Stimulated activated CD8-positive, alpha-beta memory T cell treated with anti-CD3 and anti-CD28 coated beads, Interleukin-7, amount 100 ng/mL, for 1 hour (primary cell): ENCODE data around the gene CALD1.

ENCODE experiments used
- DNase-seq, 2 donors: peaks; one replicate each; pipeline ENCODE4 v3.0.0-alpha.2; 2020; ENCODE audit warnings: low read depth in 2 of 2

CALD1 gene

DNA sequence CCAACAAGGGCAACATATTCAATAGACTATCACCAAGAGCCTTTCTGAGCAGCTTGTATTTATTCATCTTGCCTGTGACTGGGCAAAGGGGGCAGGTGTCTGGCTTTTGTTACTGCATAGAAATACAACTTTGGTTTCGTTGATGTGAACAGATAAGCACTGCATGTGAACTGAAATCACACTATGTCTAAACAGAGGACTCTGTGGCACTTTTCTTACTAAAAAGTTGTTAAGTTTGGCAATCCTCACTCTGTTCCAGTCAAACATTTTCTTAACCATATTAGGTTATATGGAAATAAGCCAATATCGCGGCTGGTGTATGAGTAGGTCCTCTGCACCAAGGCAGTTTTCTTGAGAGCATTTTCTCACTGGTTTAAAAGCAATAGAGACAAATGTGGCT is 48.5 kb downstream of the CALD1 start:
- DNase-seq = no peak

DNA sequence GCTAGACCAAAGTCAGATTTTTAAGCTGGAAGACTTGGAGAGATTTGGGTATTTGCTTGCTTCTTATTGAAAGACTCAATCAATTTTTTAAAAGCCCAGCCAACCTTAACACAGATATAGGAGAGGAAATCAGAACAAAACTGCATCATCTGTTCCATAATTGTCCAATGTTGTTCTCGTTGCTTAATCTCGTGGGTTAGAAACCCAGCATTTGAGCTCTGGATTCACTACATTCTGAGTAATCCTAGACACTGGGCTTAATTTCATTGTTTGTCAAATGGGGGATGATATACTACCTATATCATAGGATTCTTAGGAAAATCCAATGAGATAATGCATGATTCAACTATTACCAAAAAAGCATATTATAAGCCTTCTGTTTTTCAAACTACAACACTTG is 48.9 kb downstream of the CALD1 start:
- DNase-seq = no peak

DNA sequence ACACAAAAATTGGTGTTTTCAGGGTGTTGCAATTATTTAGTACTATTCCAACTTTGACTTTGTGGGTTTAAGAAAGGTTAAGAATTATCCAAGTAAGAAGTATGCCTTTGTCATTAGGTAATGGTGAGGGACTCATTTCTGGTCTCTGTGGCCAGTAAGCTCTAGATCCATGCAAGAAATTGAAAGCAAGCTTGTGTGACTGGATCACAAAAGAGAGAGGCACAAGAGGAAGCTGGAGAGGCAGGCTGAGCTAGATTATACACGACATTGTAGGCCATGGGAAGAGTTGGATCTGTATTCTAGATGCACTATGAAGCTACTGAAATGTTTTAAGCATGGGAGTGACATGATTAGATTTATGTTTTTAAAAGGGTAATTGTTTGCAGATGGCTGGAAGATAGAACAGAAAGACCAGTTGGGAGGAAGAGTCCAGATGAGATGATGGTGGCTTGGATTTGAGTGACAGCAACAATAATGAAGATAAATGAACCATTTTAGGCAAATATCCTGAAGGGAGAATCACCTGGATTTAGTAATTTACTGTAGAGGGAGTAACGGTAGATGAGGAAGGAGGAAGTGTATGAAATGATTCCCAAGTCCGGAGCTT is 50.0 kb downstream of the CALD1 start:
- DNase-seq = no peak

DNA sequence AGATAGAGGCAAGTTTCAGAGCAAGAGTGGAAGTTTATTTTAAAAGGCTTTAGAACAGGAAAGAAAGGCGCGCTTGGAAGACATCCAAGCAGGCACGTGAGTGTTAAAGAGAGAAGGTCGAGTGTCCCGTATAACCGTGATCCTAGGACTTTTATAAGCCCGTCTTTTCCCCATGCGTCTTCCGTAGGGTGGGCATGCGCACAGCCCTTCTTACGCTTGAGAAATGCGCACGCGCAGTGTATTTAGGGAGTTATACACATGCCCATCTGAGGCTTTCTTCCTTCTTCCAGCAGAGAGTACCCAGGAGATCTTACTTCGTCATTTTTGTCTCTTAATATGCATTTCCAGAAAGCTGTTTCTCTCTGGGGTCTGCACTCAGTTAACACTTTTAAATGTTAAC is 52.4 kb downstream of the CALD1 start:
- DNase-seq = no peak

DNA sequence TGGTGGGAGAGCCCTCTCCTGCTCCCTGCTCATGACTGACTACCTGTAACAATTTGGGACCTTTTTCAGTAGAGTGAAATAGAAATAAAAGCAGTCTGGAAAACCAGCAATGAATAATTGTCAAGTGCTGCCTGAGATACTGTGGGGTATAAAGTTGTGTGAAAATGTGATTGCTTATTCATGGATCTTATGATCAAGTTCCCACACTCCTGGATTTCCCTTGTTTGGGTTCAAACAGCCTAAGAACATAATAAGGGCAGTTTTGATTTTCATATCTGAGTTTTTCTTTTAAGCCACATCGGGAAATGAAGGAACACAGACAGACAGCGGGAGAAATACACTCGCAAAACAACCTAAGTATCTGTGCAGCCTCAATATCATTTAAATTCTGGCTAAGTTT is 52.9 kb downstream of the CALD1 start:
- DNase-seq = no peak

DNA sequence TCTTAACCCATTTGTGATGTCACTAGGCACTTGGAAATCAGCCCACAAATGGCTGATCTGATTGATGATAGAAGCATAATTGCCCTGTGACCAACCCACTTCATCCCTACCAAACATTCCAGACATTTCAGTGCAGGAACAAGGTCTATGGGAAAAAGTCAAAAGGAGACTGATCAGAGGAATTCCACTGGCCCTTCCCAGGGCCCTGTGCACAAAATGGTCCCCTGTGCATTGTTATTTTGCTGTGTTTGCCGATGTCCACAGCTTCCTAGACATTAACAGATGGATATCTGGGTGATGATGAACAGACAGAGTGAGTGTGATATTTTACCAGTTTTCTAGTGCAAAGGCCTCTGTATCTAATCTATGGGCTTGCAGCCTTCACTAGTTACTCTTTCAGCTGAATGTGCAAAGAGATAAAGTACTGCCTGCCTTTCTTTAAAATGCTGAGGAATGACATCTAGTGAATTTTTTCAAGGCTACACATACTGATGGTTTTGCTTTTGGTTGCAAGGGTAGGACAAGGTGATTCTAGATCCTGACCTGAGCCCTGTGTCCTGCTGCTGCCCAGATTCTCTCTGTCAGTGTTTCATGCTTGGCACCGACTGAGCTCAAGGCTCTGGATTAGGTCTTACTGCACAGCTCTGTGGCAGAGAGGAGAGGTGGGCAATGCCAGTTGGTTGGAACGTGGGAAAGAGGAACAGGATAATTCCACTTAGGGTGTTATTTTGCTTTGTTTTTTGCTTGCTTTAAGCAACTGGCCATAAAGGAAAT is 55.4 kb downstream of the CALD1 start:
- DNase-seq = no peak

DNA sequence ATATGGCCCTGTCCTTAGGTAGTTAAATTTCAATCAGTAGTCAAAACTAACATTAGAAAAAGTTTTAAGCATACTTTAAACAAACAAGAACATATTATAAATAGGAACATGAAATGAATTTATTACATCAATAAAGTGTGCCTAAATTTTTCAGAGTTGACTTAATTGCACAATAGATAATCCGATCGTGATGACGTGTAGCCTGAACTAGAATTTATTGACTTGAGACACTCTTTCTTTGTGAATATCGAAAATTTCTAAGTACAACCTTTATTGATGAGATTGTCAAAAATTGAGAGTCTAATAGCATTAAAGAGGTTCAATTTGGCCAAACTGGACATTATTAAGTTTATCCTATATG is 56.0 kb downstream of the CALD1 start:
- DNase-seq = no peak

DNA sequence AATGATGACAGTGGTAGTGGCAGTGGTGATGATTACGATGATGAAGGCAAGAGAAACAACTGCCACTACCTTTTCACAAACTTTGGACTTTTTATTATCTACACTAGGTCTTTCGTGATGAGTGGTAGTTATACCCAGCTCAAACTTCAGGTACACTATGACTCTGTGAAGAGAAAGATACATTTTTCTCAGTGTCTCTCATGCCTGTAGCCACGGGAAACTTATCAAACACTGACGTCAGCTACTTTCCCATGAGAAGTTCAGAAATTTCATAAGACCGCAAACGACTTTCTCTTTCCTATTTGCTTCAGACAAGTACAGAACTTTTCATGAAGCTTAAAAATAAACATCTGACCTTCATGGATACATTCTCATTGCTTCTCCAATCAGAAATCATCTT is 57.0 kb downstream of the CALD1 start:
- DNase-seq = no peak

DNA sequence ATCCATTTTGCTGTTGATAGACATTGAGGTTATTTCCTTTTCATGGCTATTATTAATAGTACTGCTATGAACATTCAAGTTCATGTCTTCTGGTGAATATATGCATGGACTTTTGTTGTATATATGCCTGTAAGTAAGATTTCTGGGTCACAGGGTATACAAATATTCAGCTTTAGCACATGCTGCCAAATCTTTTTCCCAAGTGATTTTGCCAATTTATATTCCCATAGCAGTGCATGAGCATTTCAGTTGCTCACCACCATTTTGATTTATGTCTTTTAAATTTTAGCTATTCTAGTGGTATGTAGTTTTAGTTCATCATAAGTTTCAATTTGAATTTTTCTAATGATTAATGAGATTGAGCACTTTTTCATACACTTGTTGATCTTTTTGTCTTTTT is 59.9 kb downstream of the CALD1 start:
- DNase-seq = no peak

DNA sequence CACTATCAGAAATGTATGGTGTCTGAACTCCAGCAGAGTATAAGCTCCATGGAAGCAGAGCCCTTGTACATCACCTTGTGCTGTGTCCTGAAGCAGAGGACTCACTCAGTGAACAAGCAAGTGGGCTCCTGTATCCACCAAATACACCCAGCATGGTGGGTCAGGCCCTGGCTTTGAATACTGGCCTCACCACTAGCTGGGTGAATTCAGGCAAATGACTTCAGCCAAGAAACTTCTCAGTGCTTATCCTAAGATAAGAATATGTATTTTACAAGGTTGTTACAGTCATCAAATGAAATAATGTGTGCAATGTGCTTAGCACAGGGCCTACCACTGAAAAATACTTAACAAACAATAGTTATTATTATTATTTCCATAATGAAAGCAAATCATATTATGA is 62.6 kb downstream of the CALD1 start:
- DNase-seq = no peak

DNA sequence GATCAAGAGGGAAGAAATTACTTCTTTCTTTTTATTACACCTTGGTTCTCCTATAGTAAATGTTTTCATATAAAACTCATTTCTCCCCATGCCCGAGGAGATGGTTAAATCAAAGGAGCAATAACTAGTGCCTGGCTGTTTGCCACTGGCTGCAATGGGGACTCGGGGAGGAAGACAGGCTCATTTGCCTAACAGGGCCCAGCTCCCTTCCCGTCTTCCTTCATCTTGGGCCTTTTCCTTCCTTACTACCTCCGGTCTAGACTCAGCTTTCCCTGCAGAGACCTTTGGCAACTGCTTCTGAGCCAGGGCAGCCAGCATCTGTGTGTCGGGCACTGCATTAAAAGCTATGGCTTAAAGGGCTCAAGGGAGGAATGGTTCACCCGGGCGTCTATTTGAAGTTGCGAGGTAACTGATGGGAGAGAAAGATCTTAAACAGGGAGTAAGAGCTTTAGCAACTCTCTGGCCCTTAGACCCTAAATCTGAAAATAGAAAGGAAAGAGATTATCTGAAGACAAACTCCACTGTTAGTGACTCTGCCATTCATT is 63.5 kb downstream of the CALD1 start:
- DNase-seq = no peak

DNA sequence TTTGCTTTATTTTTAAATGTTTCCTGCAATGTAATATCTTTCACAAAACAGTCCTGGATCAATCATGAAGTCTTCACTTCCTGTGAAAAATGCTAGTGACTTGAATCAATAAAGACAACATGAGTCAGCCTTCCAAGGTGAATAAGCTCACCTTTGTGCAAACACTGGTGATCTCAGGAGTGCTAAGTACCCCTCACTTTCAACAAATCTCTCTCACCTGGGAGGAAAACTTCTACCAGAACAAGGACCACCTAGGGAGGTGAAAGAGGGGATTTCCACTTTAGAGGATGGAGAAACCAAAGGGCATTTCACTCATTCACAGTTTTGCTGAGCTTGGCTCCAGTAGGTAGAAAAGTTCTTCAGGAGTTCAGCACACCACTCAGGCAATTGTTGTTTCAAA is 64.8 kb downstream of the CALD1 start:
- DNase-seq = no peak

DNA sequence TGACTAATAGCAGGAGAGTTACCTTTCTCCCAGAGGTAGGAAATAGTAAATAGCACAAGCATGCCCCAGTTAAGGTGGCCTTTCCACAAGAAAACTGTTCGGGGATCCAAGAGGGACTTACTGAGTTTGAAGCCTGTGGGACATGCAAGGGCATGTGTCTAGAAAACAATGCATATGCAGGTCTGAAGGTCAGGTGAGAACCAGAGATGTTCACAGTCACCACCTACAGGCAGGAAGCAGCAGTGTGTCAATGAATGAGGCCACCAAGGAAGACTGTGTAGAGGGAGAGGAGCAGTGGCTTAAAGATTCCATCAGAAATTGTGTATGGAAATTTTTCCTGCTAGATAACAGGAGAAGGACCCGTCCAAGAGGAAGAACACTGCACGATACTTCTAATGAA is 66.0 kb downstream of the CALD1 start:
- DNase-seq = no peak

DNA sequence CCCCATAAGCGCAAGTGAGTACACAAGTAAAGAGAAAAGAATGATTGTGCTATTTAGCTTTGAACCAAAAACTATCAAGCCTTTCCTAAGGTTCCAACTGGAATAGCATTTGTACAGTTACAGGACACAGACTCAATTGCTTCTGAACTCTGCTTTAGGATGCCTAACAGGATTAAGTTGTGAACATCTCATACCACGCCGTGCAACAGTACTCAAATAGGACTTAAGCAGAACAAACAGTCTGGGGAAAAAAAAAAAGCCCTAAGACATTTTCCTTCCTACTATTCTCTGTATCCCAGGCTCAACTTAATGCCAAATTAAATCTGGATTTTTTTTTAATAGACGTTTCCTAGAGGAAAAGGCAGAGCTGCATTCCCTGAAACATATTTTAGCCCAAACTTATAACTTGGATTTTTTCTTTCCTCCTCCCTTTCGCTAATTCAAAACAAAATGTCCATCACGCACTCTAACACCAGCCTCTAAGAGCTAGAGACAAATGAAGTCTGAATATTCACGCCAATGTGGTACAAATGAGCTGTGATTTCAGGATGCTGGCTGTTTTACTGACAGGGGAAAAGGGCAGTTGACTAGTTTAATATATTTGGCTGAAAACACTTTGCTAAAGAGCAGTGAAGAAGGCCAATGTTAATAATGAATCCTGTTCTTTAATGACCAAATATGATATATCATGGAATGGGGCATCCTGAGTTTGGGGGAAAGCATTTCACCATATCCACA is 68.6 kb downstream of the CALD1 start:
- no peak for DNase-seq

DNA sequence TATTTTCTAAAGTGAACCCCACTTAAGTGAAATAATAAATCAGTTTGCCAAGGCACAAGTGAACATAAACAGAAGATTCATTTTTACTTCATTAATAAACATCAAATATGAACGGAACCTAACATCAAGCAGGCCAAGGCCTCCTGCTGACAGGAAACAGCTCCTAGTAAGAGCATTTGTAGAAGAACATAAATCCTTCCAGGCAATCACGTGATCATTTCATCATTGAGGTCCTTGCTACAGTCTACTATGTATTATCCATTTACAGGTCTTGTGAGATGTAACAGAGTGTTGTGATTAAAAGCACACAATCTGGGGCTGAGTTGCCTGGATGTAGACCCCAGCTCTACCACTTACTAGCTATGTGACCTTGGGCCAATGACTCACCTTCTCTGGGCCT is 70.6 kb downstream of the CALD1 start:
- DNase-seq = no peak

DNA sequence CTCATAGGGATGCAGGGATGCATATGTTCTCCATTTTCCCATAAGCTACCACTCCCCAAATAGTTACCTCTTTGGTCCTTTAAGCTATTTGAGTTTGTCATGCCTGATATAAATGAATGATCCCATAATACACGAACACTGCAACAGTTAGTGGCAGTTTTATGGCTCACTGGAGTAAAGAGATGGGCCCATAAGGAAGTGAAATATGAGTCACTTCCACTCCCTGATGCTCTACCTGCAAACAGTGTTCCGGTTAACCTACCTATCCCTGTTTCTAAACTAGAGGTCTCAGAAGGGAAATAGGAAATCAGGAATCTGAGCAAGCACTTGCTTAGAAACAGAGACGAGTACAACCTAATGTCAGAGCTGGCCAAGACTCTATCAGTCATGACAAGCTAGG is 71.7 kb downstream of the CALD1 start:
- no peak for DNase-seq

DNA sequence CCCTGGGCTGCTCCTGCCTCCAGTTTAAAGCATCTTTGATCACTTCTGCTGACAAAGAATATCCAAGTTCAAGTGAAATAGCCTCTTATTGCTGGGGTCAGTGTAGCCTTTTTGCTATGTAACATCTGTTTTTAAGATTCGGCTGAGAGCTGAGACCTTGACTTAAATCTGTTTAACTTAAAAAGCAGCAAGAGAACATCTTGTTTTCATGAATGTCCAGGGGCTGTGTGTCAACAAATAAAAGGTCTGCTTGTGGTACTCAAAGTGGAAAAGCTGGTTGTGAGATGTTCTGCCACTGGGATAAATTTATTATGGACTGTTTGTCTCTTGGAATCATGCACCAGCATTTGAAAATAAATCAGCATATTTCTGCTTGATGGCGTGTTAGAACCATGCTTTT is 73.2 kb downstream of the CALD1 start:
- no peak for DNase-seq

DNA sequence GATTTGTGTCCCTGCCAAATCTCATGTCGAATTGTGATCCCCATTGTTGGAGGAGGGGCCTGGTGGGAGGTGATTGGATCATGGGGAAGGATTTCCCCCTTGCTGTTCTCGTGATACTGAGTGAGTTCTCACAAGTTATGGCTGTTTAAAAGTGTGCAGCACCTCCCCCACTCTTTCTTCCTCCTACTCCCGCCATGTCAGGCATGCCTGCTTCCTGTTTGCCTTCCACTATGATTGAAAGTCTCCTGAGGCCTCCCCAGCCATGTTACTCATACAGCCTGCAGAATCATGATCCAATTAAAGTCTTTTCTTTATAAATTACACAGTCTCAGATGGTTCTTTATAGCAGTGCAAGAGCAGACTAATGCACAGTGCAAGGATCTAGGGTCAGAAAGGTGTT is 75.4 kb downstream of the CALD1 start:
- no peak for DNase-seq

DNA sequence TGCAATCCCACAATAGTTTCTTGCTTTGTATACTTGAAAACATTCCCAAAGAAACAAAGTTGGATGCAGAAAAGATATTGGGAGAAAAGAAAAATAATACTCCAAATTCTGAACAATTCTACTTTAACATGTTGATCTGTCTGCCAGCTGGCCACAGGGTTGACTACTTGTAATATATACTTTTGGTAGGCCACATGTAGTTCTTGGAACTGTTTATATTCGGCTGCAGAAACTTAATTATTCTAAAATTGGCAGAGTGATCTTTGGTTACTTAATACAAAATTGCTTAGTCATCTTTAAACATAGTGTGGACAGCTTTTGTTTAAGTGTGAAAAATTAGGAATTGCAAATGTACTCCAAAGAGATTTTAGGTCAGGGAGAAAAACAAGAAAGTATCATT is 76.0 kb downstream of the CALD1 start:
- DNase-seq = no peak

DNA sequence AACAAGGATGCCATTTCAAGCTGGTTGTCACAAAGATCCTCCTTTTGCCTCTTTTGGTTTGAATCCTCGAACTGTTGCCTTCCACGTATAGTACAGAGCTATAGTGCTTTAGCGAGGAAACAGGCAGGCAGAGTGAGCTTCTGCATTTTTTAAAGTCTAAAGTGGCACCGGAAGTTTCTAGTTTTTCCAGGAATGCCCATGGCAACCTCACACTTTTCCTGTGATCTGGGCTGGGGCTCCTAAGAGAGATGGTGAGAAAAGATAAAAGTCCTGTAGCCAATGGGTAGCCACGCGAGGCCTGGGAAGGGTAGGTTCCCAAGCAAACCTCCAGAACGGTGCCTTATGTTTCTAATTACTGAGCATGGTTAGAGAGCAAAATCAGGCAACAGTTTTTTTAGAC is 76.7 kb downstream of the CALD1 start:
- DNase-seq = no peak

DNA sequence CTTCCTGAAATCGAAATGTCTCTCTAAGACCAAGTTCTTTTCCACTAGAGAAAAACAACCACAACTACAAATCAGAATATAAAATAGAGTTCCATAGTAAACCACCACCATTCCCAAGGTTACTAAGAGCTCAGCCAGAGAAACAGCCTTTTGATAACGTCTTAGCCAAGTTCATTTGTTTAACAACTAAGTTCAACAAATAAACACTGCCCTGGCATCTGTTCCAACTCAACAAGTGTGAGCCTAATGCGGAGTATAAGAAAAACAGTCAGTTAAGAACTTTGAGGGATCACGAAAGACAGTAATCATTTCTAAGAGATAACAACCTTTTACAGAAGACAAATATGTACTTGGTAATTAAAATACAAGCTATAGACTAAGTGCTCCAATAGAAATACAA is 77.3 kb downstream of the CALD1 start:
- DNase-seq = no peak

DNA sequence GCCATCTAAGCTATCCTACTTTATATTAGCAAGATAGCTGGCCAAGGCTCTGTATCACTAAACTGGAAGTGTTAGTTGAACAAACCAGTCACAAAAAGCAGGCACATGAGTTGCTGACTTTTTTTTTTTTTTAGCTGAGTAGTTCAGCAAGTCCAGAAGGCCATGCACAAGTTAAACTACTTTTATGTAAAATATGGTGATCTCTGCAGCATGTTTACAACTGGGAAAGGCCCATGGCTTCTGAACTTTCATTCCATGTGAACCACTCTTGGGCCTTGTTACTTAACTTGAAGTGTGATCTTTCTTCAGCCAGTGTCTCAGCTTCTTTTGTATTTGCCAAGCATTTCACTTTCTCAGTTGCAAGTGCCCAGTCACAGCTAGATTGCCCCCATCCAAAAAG is 78.5 kb downstream of the CALD1 start:
- no peak for DNase-seq

DNA sequence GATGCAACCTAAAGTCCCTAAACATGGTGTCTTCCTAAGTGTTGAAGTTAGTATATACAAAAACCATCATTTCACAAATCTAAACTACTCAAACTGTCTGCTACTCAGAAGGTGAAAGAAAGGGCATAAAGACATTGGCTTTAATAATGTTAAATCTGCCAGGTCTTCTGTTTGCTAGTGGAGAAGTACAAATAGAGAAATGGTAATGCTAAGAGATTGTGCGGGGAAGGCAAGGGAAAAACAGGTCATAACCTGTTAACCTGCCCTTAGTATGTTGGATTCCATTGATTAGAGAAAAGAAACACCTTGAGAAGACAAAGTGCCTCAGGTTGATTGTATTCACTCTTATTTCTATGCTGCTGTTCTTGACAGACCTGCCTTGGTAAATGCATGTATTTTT is 80.3 kb downstream of the CALD1 start:
- DNase-seq = no peak
